Measurements from ENCODE around the gene UBE2G2. TPM values are rescaled to one million over a fixed set of nuclear protein-coding genes. Genes with fewer than 3 reads are reported as not detected.

Gene UBE2G2
- total RNA-seq, 6 donors from 2014 or later, result 74.4 to 218 (median 80.1) TPM

GRCh38 chr21:44734026-44734745 is 67.4 kb downstream of the UBE2G2 start:
- TF ChIP-seq CTCF (IDR thresholded peaks at IDR 0.05), result no peak
- TF ChIP-seq EP300 (IDR thresholded peaks at IDR 0.05), result no peak
- TF ChIP-seq POLR2A (IDR thresholded peaks at IDR 0.05), result no peak
- TF ChIP-seq POLR2AphosphoS5 (IDR thresholded peaks at IDR 0.05), result no peak
- H3K9me3 ChIP-seq, result peaks cover 10 to 33% (median 12%) of the 10 kb centered on the region in 4 donors
- H3K36me3 ChIP-seq, result no peaks in the 10 kb centered on the region
- WGBS, 2 donors, result 90% methylated on average over 18 to 21 of the region's 21 CpGs
- ATAC-seq (ENCODE audit: low FRiP score in 2 of 2) (no peak), DNase-seq (peak in 1 of 2 donors; percentile 31)
- no peak overlapping the region for H3K4me3 ChIP-seq
- H3K27me3 ChIP-seq, result no peaks in the 10 kb centered on the region
- no peaks in the 10 kb centered on the region for H3K4me1 ChIP-seq
- no peak overlapping the region for H3K27ac ChIP-seq

GRCh38 chr21:44732956-44733355 is 68.7 kb downstream of the UBE2G2 start:
- DNase-seq (peak in 1 of 2 donors; percentile 43), ATAC-seq (ENCODE audit: low FRiP score in 2 of 2) (no peak)
- TF ChIP-seq EP300 (IDR thresholded peaks at IDR 0.05), result no peak
- TF ChIP-seq POLR2A (IDR thresholded peaks at IDR 0.05), result no peak
- no peak for TF ChIP-seq CTCF (IDR thresholded peaks at IDR 0.05)
- no peak for TF ChIP-seq POLR2AphosphoS5 (IDR thresholded peaks at IDR 0.05)
- Histone ChIP-seq H3K4me3 (no peak overlapping the region), H3K4me1 (no peaks in the 10 kb centered on the region), H3K9me3 (peaks cover 3 to 22% (median 8%) of the 10 kb centered on the region in 4 donors), H3K27ac (no peak overlapping the region), H3K36me3 (no peaks in the 10 kb centered on the region), H3K27me3 (no peaks in the 10 kb centered on the region)
- 78 to 86% methylated on average over 8 to 11 of the region's 11 CpGs for WGBS, 2 donors

GRCh38 chr21:44732263-44732662 is 69.4 kb downstream of the UBE2G2 start:
- 90 to 95% methylated on average over 10 of the region's 10 CpGs for WGBS, 2 donors
- peaks cover 0 to 15% (median 2%) of the 10 kb centered on the region in 4 donors for H3K9me3 ChIP-seq
- H3K27me3 ChIP-seq, result no peaks in the 10 kb centered on the region
- no peaks in the 10 kb centered on the region for H3K36me3 ChIP-seq
- H3K27ac ChIP-seq, result no peak overlapping the region
- ATAC-seq (ENCODE audit: low FRiP score in 2 of 2), result no peak
- DNase-seq, result peak in 1 of 2 donors; percentile 77
- TF ChIP-seq EP300 (IDR thresholded peaks at IDR 0.05) (no peak), POLR2A (IDR thresholded peaks at IDR 0.05) (no peak), POLR2AphosphoS5 (IDR thresholded peaks at IDR 0.05) (no peak), CTCF (IDR thresholded peaks at IDR 0.05) (no peak)
- no peak overlapping the region for H3K4me3 ChIP-seq
- no peaks in the 10 kb centered on the region for H3K4me1 ChIP-seq

GRCh38 chr21:44730951-44731579 is 70.6 kb downstream of the UBE2G2 start:
- WGBS, 2 donors, result 61 to 65% methylated on average over 9 of the region's 9 CpGs
- H3K36me3 ChIP-seq, result no peaks in the 10 kb centered on the region
- no peak for ATAC-seq (ENCODE audit: low FRiP score in 2 of 2)
- TF ChIP-seq CTCF (IDR thresholded peaks at IDR 0.05) (no peak), POLR2A (IDR thresholded peaks at IDR 0.05) (no peak), POLR2AphosphoS5 (IDR thresholded peaks at IDR 0.05) (no peak), EP300 (IDR thresholded peaks at IDR 0.05) (no peak)
- no peaks in the 10 kb centered on the region for H3K27me3 ChIP-seq
- DNase-seq, result no peak
- H3K4me3 ChIP-seq, result no peak overlapping the region
- no peaks in the 10 kb centered on the region for H3K4me1 ChIP-seq
- peaks cover 0 to 3% (median 0%) of the 10 kb centered on the region in 4 donors for H3K9me3 ChIP-seq
- no peak overlapping the region for H3K27ac ChIP-seq

Data from upper lobe of left lung (tissue), 6 donors.